GM12878 (cell line): ENCODE measurements around the gene HSPBP1. TPM values are rescaled to one million over a fixed set of nuclear protein-coding genes. Genes with fewer than 3 reads are reported as not detected.
A peak's percentile ranks its signal among the peaks of the same experiment; 100 is the strongest.

Experiments
- CBX3 ChIP-seq: fragments of 200-600 bp; sonication (generic); IDR thresholded peaks from 2 replicates; pipeline ENCODE4 v1.6.1; 2016; ENCODE audit warnings: low read depth, borderline replicate concordance
- CBX5 ChIP-seq: sonication (generic); IDR thresholded peaks from 2 replicates; pipeline ENCODE4 v1.6.1; 2016; ENCODE audit warnings: low read depth, moderate library complexity, mild to moderate bottlenecking, inconsistent platforms
- E2F8 ChIP-seq: fragments of 450-650 bp; IDR thresholded peaks from 2 replicates; pipeline ENCODE4 v1.6.1; 2018; ENCODE audit warnings: mild to moderate bottlenecking, low read depth, moderate library complexity; ENCODE audit not compliant: partially characterized antibody
- FOXK2 ChIP-seq: fragments of 450-650 bp; IDR thresholded peaks from 2 replicates; pipeline ENCODE4 v1.6.1; 2017; ENCODE audit warnings: mild to moderate bottlenecking, moderate library complexity
- GATAD2B ChIP-seq: fragments of 450-650 bp; conservative IDR thresholded peaks from 2 replicates; pipeline ENCODE4 v1.6.1; 2017; ENCODE audit warnings: low read depth, mild to moderate bottlenecking, moderate library complexity
- HDAC2 ChIP-seq: fragments of 200-600 bp; sonication (generic); IDR thresholded peaks from 2 replicates; pipeline ENCODE4 v1.6.1; 2017
- IRF4 ChIP-seq: IDR thresholded peaks from 2 replicates; pipeline ENCODE4 v1.6.1; 2011; ENCODE audit warnings: low read depth, low read length
- MAX ChIP-seq: IDR thresholded peaks from 2 replicates; pipeline ENCODE4 v1.6.1; 2012; ENCODE audit warnings: low read depth, low read length, improper control_type of control experiment
- NR2F1 ChIP-seq: fragments of 450-650 bp; conservative IDR thresholded peaks from 2 replicates; pipeline ENCODE4 v1.6.1; 2017; ENCODE audit warnings: mild to moderate bottlenecking
- PBX3 ChIP-seq: IDR thresholded peaks from 2 replicates; pipeline ENCODE4 v1.6.1; 2011; ENCODE audit warnings: mild to moderate bottlenecking, low read depth, low read length, moderate library complexity; ENCODE audit not compliant: insufficient replicate concordance
- PKNOX1 ChIP-seq: fragments of 450-650 bp; IDR thresholded peaks from 2 replicates; pipeline ENCODE4 v1.6.1; 2016; ENCODE audit warnings: mild to moderate bottlenecking
- POLR2AphosphoS2 ChIP-seq: IDR thresholded peaks from 2 replicates; pipeline ENCODE4 v1.6.1; 2011; ENCODE audit warnings: low read depth, mild to moderate bottlenecking, low read length, improper control_type of control experiment, moderate library complexity
- RBBP5 ChIP-seq: fragments of 200-600 bp; sonication (generic); conservative IDR thresholded peaks from 2 replicates; pipeline ENCODE4 v1.6.1; 2016
- SMARCA5 ChIP-seq: fragments of 450-650 bp; IDR thresholded peaks from 2 replicates; pipeline ENCODE4 v1.6.1; 2017; ENCODE audit warnings: mild to moderate bottlenecking
- STAT1 ChIP-seq: fragments of 450-650 bp; conservative IDR thresholded peaks from 2 replicates; pipeline ENCODE4 v1.6.1; 2014; ENCODE audit warnings: antibody characterized with exemption, mild to moderate bottlenecking
- TBL1XR1 ChIP-seq: IDR thresholded peaks from 2 replicates; pipeline ENCODE4 v1.6.1; 2012; ENCODE audit warnings: low read depth, low read length, improper control_type of control experiment
- WRNIP1 ChIP-seq: IDR thresholded peaks from 2 replicates; pipeline ENCODE4 v1.6.1; 2011; ENCODE audit warnings: low read depth, low read length, improper control_type of control experiment, borderline replicate concordance
- polyA plus RNA-seq, 11 experiments: library from polyadenylated mRNA; depleted of rRNA in 4 of 11; unstranded in 6 of 11; stranded (reverse) in 5 of 11; fragments of >200 nt; fragmentation: Nextera tagmentation in 4 of 11; fragmentation: Illumina TruSeq in 1 of 11; extraction: Ambion mirVana in 4 of 11; extraction: Trizol in 1 of 11; gene quantifications; 1 replicate in 1 of 11; 2 replicates in 10 of 11; pipeline versions ENCODE4 v1.2.1 to v1.2.3, GENCODE V29; 2011 to 2016; ENCODE audit warnings: inconsistent platforms in 2 of 11, missing spikeins in 2 of 11, low read depth in 1 of 11
- total RNA-seq, 4 experiments: library from RNA; depleted of rRNA in 3 of 4; stranded (reverse); fragments of >200 nt in 3 of 4; fragmentation: Illumina TruSeq in 1 of 4; extraction: Trizol in 1 of 4; gene quantifications; 2 replicates each; pipeline versions ENCODE4 v1.2.1 to v1.2.3, GENCODE V29; 2013 to 2021
- TF ChIP-seq, protein P1 (sequence below): IDR thresholded peaks from 2 replicates; pipeline ENCODE4 v1.6.1; 2011; ENCODE audit warnings: low read depth, low read length, improper control_type of control experiment, borderline replicate concordance
- TF ChIP-seq, protein P2 (sequence below): fragments of 150-350 bp; IDR thresholded peaks from 2 replicates; pipeline ENCODE4 v1.6.1; 2014; ENCODE audit warnings: mild to moderate bottlenecking, low read depth, low read length
- TF ChIP-seq, protein P3 (sequence below): IDR thresholded peaks from 2 replicates; pipeline ENCODE4 v1.6.1; 2011; ENCODE audit warnings: low read depth, mild to moderate bottlenecking, low read length, moderate library complexity, borderline replicate concordance; ENCODE audit errors: extremely low read depth

The HSPBP1 gene
- total and polyA plus RNA-seq, 10 of the 15 experiments (the other 5 are each of a cell fraction or from before 2014, with no cell fraction given), result 0.18 to 83.3 (median 23.0) TPM

DNA sequence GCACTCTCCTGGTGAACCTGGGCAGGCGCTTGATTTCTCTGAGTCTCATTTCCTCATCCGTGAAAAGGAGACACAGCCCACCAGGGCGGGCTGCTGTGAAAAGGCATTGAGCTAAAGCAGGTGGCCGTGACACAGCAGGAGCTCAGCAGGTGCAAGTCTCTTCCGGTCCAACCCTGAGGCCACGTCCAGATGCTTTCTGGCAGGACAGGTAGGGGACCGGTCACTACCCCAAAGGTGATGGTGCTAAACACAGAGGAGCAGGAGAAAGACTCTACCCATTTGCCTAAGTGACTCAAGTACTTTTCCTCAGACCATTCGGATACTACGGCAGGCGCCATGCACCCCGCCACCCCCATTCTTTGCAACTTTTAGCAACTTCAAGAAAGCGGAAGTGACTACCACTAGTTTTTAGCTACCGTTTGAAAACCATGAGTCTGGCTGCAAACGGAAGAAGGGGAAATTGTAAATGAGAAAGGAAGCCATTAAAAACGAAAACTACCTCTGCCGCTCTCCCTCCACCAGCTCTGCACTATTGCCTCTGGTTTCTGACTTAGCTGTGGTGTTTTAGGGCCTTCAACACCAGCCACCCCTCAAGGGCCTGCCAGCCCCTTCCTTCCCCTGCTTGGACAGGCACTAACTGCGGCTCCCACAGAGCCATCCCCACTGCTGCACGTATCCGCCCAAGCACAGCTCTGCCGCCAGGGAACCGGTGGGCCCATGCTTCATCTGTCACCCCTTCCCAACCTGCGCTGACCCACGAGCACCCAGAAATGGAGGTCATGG lies 25.9 kb downstream of the HSPBP1 start (continued):
- peak; percentile 73 for TF ChIP-seq MAX
- TF ChIP-seq CBX3, result no peak
- TF ChIP-seq HDAC2, result no peak
- TF ChIP-seq, protein P1, sequence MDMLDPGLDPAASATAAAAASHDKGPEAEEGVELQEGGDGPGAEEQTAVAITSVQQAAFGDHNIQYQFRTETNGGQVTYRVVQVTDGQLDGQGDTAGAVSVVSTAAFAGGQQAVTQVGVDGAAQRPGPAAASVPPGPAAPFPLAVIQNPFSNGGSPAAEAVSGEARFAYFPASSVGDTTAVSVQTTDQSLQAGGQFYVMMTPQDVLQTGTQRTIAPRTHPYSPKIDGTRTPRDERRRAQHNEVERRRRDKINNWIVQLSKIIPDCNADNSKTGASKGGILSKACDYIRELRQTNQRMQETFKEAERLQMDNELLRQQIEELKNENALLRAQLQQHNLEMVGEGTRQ, result no peak
- TF ChIP-seq POLR2AphosphoS2, result no peak
- no peak for TF ChIP-seq PKNOX1
- TF ChIP-seq RBBP5, result no peak
- TF ChIP-seq, protein P2, sequence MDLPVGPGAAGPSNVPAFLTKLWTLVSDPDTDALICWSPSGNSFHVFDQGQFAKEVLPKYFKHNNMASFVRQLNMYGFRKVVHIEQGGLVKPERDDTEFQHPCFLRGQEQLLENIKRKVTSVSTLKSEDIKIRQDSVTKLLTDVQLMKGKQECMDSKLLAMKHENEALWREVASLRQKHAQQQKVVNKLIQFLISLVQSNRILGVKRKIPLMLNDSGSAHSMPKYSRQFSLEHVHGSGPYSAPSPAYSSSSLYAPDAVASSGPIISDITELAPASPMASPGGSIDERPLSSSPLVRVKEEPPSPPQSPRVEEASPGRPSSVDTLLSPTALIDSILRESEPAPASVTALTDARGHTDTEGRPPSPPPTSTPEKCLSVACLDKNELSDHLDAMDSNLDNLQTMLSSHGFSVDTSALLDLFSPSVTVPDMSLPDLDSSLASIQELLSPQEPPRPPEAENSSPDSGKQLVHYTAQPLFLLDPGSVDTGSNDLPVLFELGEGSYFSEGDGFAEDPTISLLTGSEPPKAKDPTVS, result no peak
- TF ChIP-seq TBL1XR1, result no peak
- peak; percentile 67; the same call in 1 of the 2 replicates for TF ChIP-seq CBX5
- no peak for TF ChIP-seq STAT1
- no peak for TF ChIP-seq WRNIP1
- peak; percentile 43 for TF ChIP-seq PBX3
- peak; percentile 85 for TF ChIP-seq GATAD2B
- TF ChIP-seq IRF4, result no peak
- TF ChIP-seq SMARCA5, result peak; percentile 30; the same call in 1 of the 2 replicates
- peak; percentile 22 for TF ChIP-seq E2F8
- TF ChIP-seq FOXK2, result no peak
- TF ChIP-seq, protein P3, sequence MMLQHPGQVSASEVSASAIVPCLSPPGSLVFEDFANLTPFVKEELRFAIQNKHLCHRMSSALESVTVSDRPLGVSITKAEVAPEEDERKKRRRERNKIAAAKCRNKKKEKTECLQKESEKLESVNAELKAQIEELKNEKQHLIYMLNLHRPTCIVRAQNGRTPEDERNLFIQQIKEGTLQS, result no peak
- TF ChIP-seq NR2F1, result no peak
